Measurements from ENCODE around the gene GIT1. TPM values are rescaled to one million over a fixed set of nuclear protein-coding genes. Genes with fewer than 3 reads are reported as not detected.
A peak's percentile ranks its signal among the peaks of the same experiment; 100 is the strongest.

Gene GIT1
- 100 to 1,000 TPM; 107 TPM for total RNA-seq

GRCh38 chr17:29589524-29590410 lies at the start of gene GIT1:
Gene GIT1 (minus strand): TSS chr17:29589648. CDS start chr17:29589378, 270 bp downstream.
- POLR2A ChIA-PET: no interaction called here
- H3K36me3 Mint-ChIP-seq (ENCODE audit: low read depth): peaks cover 2% of the 10 kb centered on the region

GRCh38 chr17:29633886-29634285 lies 44.4 kb upstream of the GIT1 start:
- Mint-ChIP-seq H3K27ac (peak overlapping the region; percentile 7), H3K4me1 (peaks cover 21% of the 10 kb centered on the region), H3K9me3 (no peaks in the 10 kb centered on the region), H3K4me3 (no peak overlapping the region), H3K27me3 (no peaks in the 10 kb centered on the region), H3K36me3 (ENCODE audit: low read depth) (peaks cover 57% of the 10 kb centered on the region)
- CTCF ChIA-PET: interaction anchor here (0.9 to 4.3 kb wide), 2 partner anchors 16 to 18 kb away, joined by 4 to 24 read pairs; no protein-coding TSS in a partner anchor
- POLR2A ChIA-PET: no interaction called here
- no peak for DNase-seq

More at GRCh38 chr17:29589524-29590410, at the start of gene GIT1:
- CTCF ChIA-PET: interaction anchor here (2.1 to 4.9 kb wide), 2 partner anchors 24 to 28 kb away, joined by 10 to 36 read pairs; no protein-coding TSS in a partner anchor
- H3K27ac Mint-ChIP-seq: peak within 1 kb of the TSS; percentile 93
- no peaks in the 10 kb centered on the region for H3K9me3 Mint-ChIP-seq
- H3K27me3 Mint-ChIP-seq: no peaks in the 10 kb centered on the region
- peak within 1 kb of the TSS; percentile 98 for H3K4me3 Mint-ChIP-seq
- peaks cover 73% of the 10 kb centered on the region for H3K4me1 Mint-ChIP-seq
- DNase-seq: peak; percentile 86

- Mint-ChIP-seq H3K4me3 (no peak overlapping the region), H3K27me3 (no peaks in the 10 kb centered on the region), H3K9me3 (no peaks in the 10 kb centered on the region), H3K27ac (no peak overlapping the region), H3K4me1 (peaks cover 31% of the 10 kb centered on the region), H3K36me3 (ENCODE audit: low read depth) (peaks cover 52% of the 10 kb centered on the region)
- ChIA-PET POLR2A (no interaction called here), CTCF (interaction anchor here (0.6 to 1.9 kb wide), 4 partner anchors 11 to 149 kb away, joined by 3 to 9 read pairs (median 4); no protein-coding TSS in a partner anchor)
- no peak for DNase-seq
Observed at GRCh38 chr17:29630630-29631193, 41.3 kb upstream of the GIT1 start.

- H3K27me3 Mint-ChIP-seq: no peaks in the 10 kb centered on the region
- H3K27ac Mint-ChIP-seq: no peak overlapping the region
- no peak overlapping the region for H3K4me3 Mint-ChIP-seq
- peaks cover 52% of the 10 kb centered on the region for H3K36me3 Mint-ChIP-seq (ENCODE audit: low read depth)
- H3K9me3 Mint-ChIP-seq: no peaks in the 10 kb centered on the region
- DNase-seq: no peak
- peaks cover 37% of the 10 kb centered on the region for H3K4me1 Mint-ChIP-seq
- POLR2A ChIA-PET: no interaction called here
- CTCF ChIA-PET: interaction anchor here (1.3 to 1.9 kb wide), 4 partner anchors 9 to 13 kb away, joined by 6 to 14 read pairs (median 8); no protein-coding TSS in a partner anchor
Observed at GRCh38 chr17:29629839-29630238, 40.4 kb upstream of the GIT1 start.

- POLR2A ChIA-PET: no interaction called here
- no peak overlapping the region for H3K4me3 Mint-ChIP-seq
- CTCF ChIA-PET: interaction anchor here (1.3 to 1.9 kb wide), 3 partner anchors 11 to 15 kb away, joined by 5 to 14 read pairs (median 6); no protein-coding TSS in a partner anchor
- H3K9me3 Mint-ChIP-seq: no peaks in the 10 kb centered on the region
- no peak for DNase-seq
- H3K36me3 Mint-ChIP-seq (ENCODE audit: low read depth): peaks cover 43% of the 10 kb centered on the region
- H3K27me3 Mint-ChIP-seq: no peaks in the 10 kb centered on the region
- no peak overlapping the region for H3K27ac Mint-ChIP-seq
- peaks cover 44% of the 10 kb centered on the region for H3K4me1 Mint-ChIP-seq
Observed at GRCh38 chr17:29628644-29629043, 39.2 kb upstream of the GIT1 start.

- CTCF ChIA-PET: interaction anchor here (1.7 to 1.9 kb wide), 2 partner anchors 10 to 15 kb away, joined by 5 to 14 read pairs; no protein-coding TSS in a partner anchor
- DNase-seq: no peak
- Mint-ChIP-seq H3K27ac (no peak overlapping the region), H3K4me3 (no peak overlapping the region), H3K9me3 (no peaks in the 10 kb centered on the region), H3K4me1 (peaks cover 50% of the 10 kb centered on the region), H3K27me3 (no peaks in the 10 kb centered on the region), H3K36me3 (ENCODE audit: low read depth) (peaks cover 42% of the 10 kb centered on the region)
- POLR2A ChIA-PET: no interaction called here
Observed at GRCh38 chr17:29627951-29628350, 38.5 kb upstream of the GIT1 start.

GRCh38 chr17:29625037-29625750 lies 35.7 kb upstream of the GIT1 start:
- ChIA-PET CTCF (interaction anchor here (0.9 to 2.7 kb wide), 4 partner anchors 8 to 154 kb away, joined by 3 to 13 read pairs (median 10); no protein-coding TSS in a partner anchor), POLR2A (no interaction called here)
- peaks cover 58% of the 10 kb centered on the region for H3K4me1 Mint-ChIP-seq
- H3K27me3 Mint-ChIP-seq: no peaks in the 10 kb centered on the region
- H3K36me3 Mint-ChIP-seq (ENCODE audit: low read depth): peaks cover 22% of the 10 kb centered on the region
- H3K27ac Mint-ChIP-seq: no peak overlapping the region
- H3K4me3 Mint-ChIP-seq: no peak overlapping the region
- H3K9me3 Mint-ChIP-seq: no peaks in the 10 kb centered on the region
- DNase-seq: no peak

- ChIA-PET POLR2A (no interaction called here), CTCF (interaction anchor here (0.9 to 2.7 kb wide), 4 partner anchors 8 to 155 kb away, joined by 3 to 13 read pairs (median 10); no protein-coding TSS in a partner anchor)
- Mint-ChIP-seq H3K4me1 (peaks cover 55% of the 10 kb centered on the region), H3K36me3 (ENCODE audit: low read depth) (peaks cover 18% of the 10 kb centered on the region), H3K4me3 (no peak overlapping the region), H3K27me3 (no peaks in the 10 kb centered on the region), H3K9me3 (no peaks in the 10 kb centered on the region), H3K27ac (no peak overlapping the region)
- DNase-seq: peak; percentile 29
Observed at GRCh38 chr17:29624586-29624985, 35.1 kb upstream of the GIT1 start.

GRCh38 chr17:29623283-29623647 lies 33.8 kb upstream of the GIT1 start:
- Mint-ChIP-seq H3K36me3 (ENCODE audit: low read depth) (peaks cover 15% of the 10 kb centered on the region), H3K27ac (no peak overlapping the region), H3K4me1 (peaks cover 49% of the 10 kb centered on the region), H3K27me3 (no peaks in the 10 kb centered on the region), H3K9me3 (no peaks in the 10 kb centered on the region), H3K4me3 (peak overlapping the region; percentile 70)
- no peak for DNase-seq
- CTCF ChIA-PET: interaction anchor here (0.5 to 1.0 kb wide), 4 partner anchors 10 to 74 kb away, joined by 3 to 5 read pairs (median 4); no protein-coding TSS in a partner anchor
- POLR2A ChIA-PET: no interaction called here

GRCh38 chr17:29622337-29623282 lies 33.2 kb upstream of the GIT1 start, which contains the start of gene CORO6:
Gene CORO6 (minus strand): TSS chr17:29622912. CDS start chr17:29621421, 1,491 bp downstream.
- H3K36me3 Mint-ChIP-seq (ENCODE audit: low read depth): peaks cover 15% of the 10 kb centered on the region
- CTCF ChIA-PET: interaction anchor here (0.5 to 1.0 kb wide), 4 partner anchors 9 to 75 kb away, joined by 3 to 5 read pairs (median 4); no protein-coding TSS in a partner anchor
- POLR2A ChIA-PET: no interaction called here
- no peaks in the 10 kb centered on the region for H3K27me3 Mint-ChIP-seq
- peak within 1 kb of the TSS; percentile 61 for H3K27ac Mint-ChIP-seq
- H3K4me1 Mint-ChIP-seq: peaks cover 51% of the 10 kb centered on the region
- no peaks in the 10 kb centered on the region for H3K9me3 Mint-ChIP-seq
- peak within 1 kb of the TSS; percentile 70 for H3K4me3 Mint-ChIP-seq
- peak; percentile 56 for DNase-seq

- H3K4me3 Mint-ChIP-seq: peak overlapping the region; percentile 70
- no peak for DNase-seq
- ChIA-PET CTCF (interaction anchor here (1.1 kb wide), 1 partner anchor 30 kb away, joined by 4 read pairs; no protein-coding TSS in a partner anchor), POLR2A (no interaction called here)
- H3K27ac Mint-ChIP-seq: peak overlapping the region; percentile 22
- no peaks in the 10 kb centered on the region for H3K9me3 Mint-ChIP-seq
- peaks cover 59% of the 10 kb centered on the region for H3K4me1 Mint-ChIP-seq
- peaks cover 15% of the 10 kb centered on the region for H3K36me3 Mint-ChIP-seq (ENCODE audit: low read depth)
- peaks cover 2% of the 10 kb centered on the region for H3K27me3 Mint-ChIP-seq
Observed at GRCh38 chr17:29621751-29622194, 32.3 kb upstream of the GIT1 start.
